CD1c-positive myeloid dendritic cell (primary cell): ENCODE data around the gene TNRC18.
"Not testable (repeated sequence)": the region's sequence is repeated elsewhere in the genome, so short reads cannot be mapped to it uniquely, and the experiment has no call there.

Experiments
- DNase-seq: peaks from one replicate; pipeline ENCODE4 v3.0.0-alpha.2; 2016; ENCODE audit errors: extremely low spot score

The TNRC18 gene

DNA sequence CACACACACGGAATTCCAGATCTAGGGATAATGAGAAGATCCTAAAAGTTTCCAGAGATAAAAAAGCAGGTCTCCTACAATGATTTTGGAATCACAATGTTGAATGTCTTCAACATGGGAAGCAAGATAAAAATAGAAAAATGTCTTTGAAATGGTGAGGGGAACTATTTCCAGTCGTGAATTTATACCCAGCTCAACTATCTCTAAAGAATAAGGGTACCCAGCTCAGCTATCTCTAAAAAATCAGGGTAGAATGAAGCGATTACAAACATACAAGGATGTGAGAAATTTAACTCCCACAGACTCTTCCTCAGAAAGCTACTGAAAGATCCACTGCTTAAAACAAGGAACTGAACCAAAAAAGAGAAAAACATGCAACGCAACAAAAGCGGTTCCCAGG, 105.0 kb downstream of the TNRC18 start:
- DNase-seq, result peak; percentile 76

GRCh38 chr7:5315761-5316160, 107.9 kb downstream of the TNRC18 start:
- DNase-seq, result no peak

DNA sequence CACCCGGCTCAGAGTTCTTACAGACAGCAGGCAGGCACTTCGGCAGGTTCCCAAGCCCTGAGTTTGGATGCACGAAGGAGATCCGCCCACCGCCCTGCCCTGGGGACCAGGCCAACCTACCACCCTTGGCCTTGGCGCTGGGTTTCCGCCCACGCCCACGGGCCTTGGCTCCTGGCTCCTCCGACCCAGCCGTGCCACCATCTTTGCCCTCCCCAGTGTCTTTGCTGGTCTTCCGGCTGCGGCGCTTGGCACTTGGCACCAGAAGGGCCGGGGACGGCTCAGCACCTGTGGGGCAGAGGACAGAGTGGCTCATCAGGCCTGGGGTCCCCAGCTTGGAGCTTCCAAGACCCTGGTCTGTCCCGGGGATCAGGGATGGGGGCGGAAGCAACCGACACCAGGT, 108.8 kb downstream of the TNRC18 start:
- DNase-seq, result no peak

- not testable (repeated sequence) for DNase-seq
Measured at GRCh38 chr7:5313076-5313885, 110.4 kb downstream of the TNRC18 start.

DNA sequence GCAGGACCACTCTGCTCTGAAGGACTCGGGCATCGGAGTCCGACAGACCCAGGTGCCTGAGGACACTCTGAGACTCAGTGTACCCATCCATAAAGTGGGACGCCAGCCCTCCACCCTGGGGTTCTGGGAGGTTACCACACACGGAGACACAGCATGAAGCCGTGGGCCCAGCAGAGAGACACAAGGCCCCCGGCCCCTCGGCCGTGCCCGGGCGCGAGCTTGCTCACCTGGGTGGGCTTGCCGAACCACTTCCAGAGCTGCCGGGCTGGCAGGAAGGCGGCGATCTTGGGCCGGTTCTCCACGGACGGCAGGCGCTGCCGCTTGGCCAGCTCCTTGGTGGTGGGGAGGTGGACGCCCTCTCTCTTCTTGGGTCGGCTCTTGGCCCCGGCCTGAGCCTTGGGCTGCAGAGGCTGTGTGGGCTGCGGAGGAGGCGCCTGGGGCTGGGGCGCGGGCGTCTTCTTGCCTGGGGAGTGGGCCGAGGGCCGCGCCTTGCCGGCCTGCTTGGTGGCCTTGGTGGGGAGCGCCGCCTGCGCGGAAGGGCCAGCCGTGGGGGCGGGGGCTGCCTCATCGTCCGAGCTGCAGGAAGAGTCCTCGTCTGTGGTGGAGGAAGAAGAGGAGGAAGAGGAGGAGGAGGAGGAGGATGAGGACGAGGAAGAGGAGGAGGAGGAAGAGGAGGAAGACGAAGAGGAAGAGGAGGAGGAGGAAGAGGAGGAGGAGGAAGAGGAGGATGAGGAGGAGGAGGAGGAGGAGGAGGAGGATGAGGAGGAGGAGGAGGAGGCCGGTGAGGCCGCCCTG, 111.2 kb downstream of the TNRC18 start:
- DNase-seq, result not testable (repeated sequence)

DNA sequence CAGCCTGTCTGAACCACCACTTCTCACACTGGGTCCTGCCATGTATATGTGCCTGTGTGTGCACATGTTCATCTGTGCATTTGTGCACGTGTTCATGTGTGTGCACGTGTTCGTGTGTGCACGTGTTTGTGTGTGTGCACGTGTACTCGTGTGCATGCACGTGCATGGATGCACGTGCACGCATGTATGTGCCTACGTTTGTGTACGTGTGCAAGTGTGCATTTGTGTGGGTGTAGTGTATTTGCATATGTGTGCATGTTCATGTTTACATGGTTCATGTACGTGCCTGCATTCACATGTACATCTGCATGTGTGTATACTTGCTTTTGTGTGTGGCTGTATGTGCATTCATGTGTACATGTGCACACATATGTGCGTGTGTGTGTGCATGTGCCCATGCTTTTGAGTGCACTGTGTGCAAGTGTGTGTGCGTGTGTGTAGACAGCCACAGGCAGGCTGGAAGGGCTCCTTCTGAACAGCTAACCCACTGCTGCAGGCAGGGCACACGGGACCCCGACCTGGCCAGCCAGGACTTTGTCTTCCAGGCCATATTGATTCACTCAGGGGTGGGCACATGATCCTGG, 112.7 kb downstream of the TNRC18 start:
- no peak for DNase-seq

- no peak for DNase-seq
Measured at GRCh38 chr7:5309146-5309545, 114.5 kb downstream of the TNRC18 start.

DNA sequence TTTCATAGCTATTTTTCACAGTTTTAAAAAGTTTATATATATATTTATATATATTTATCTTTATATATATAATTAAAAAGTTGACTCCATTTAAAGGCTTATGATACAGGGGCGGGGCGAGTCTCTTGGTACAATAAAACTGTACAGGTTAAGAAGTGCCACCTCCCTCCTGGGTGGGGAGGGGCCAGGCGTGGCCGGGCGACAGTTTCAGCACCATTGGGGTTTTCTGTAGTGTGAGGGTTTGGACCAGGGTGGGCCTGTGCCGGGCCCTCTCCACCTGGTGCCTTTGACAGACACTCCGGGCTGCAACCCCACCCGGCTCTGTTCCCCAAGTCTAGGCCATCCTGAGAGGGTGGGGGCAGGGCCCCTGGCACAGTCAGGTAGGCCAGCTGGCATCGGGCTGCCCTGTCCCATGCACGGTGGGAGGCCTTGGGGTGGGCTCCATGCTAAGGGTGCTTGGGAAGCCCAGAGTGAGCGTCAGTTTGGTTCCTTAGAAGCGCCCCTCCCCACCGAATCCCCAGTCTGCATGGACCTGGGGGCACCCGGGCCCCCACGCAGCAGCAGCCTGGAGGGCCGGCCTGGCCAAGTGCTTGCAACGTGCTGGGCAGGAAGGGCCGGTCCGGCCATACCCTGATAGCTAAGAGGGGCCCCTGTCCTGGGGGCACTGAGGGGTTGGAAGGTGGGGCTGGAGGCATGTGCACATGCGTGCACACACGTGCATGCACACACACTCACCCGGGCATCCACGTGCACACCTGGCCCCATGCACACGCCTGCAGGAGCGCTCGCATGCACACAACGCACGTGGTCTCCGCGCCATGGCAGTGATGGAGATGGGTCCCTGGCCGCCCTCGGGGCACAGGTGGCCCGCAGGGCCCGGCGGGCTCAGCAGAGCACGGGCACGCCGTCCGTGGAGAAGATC, 116.2 kb downstream of the TNRC18 start:
- not testable (repeated sequence) for DNase-seq

GRCh38 chr7:5305050-5305449, 118.6 kb downstream of the TNRC18 start:
- DNase-seq, result not testable (repeated sequence)

GRCh38 chr7:5303591-5304505, 119.8 kb downstream of the TNRC18 start:
- no peak for DNase-seq

DNA sequence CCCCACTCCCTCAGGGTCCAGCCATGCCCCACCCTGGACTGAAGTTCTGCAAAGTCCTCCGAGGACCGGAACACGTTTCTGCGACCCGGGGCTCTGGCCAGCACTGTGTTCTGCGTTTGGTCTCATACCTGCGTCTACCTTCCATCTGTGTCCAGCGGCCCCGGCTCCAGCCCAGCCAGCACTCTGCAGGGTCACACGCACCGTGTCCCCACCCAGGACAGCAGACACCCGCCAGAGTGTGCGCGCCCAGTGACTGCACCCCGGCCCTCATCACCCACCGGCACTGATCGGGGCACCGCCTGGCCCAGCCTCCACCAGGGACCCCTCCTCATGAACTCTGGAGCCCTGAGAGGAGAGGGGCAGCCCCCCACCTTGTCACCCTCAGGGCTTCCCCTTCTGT, 120.6 kb downstream of the TNRC18 start:
- DNase-seq, result no peak

DNA sequence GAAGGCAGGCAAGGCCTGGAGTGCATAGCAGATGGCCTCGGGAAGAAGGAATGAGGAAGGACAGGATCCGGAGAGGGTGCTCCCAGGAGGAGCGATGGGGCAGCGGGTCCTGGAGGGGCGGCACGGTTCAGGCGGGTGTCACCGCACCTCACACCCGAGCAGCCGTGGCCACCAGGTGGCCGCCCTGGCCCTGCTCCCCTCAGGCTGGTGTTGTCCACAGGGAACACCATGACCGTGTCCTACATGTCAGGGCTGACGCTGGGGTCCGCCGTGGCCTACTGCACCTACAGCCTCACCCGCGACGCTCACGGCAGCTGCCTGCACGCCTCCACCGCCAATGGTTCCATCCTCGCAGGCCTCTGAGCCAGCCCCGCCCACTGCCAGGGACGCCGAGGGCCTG, 121.1 kb downstream of the TNRC18 start:
- DNase-seq, result no peak

GRCh38 chr7:5300366-5300765, 123.3 kb downstream of the TNRC18 start:
- DNase-seq, result no peak

- DNase-seq, result peak; percentile 51
Measured at GRCh38 chr7:5296611-5297226, 126.9 kb downstream of the TNRC18 start.

GRCh38 chr7:5296015-5296610, 127.5 kb downstream of the TNRC18 start:
- DNase-seq, result no peak

GRCh38 chr7:5295039-5296014, 128.3 kb downstream of the TNRC18 start:
- DNase-seq, result no peak

- DNase-seq, result no peak
Measured at GRCh38 chr7:5294169-5294987, 129.3 kb downstream of the TNRC18 start.
